IMR-90 (cell line): ENCODE measurements around the gene DDX27. TPM values are rescaled to one million over a fixed set of nuclear protein-coding genes. Genes with fewer than 3 reads are reported as not detected.
A peak's percentile ranks its signal among the peaks of the same experiment; 100 is the strongest.

Experiments
- ATAC-seq: fragments of 200-7000 bp; cut with Tn5 transposase; 2 replicates; pipeline ENCODE4 v1.9.1; 2020; ENCODE audit warnings: low read depth, mild to moderate bottlenecking, moderate library complexity
- BruUV-seq: library from RNA; stranded (reverse); fragments of 400-500 nt; replicated peaks from 2 replicates; lab custom pipeline; 2021; lab: Mats Ljungman, UMichigan
- CTCF ChIA-PET: fragments of 300-600 bp; formaldehyde crosslinking; extraction: SDS; loops from one replicate; lab custom pipeline; 2021; ENCODE audit warnings: antibody characterized with exemption; lab: Yijun Ruan, JAX
- POLR2A ChIA-PET: fragments of 300-600 bp; sonication (Branson Sonifier 250); formaldehyde crosslinking; loops from one replicate; lab custom pipeline; 2022; ENCODE audit warnings: antibody characterized with exemption; ENCODE audit not compliant: unreplicated experiment; lab: Charles Lee
- DNase-seq: peaks from one replicate; pipeline ENCODE4 v3.0.0; 2013
- H2AFZ ChIP-seq: replicated peaks from 2 replicates; pipeline ENCODE3; 2013; ENCODE audit warnings: low read length, mild to moderate bottlenecking; ENCODE audit not compliant: poor library complexity
- H2AK5ac ChIP-seq: 2 replicates; pipeline ENCODE4 v1.6.1; 2013; ENCODE audit warnings: low read depth, low read length, inconsistent platforms
- H2AK9ac ChIP-seq: replicated peaks from 2 replicates; pipeline ENCODE3; 2013; ENCODE audit warnings: mild to moderate bottlenecking, low read depth, low read length, moderate library complexity; ENCODE audit not compliant: poor library complexity
- H2BK120ac ChIP-seq: 2 replicates; pipeline ENCODE4 v1.6.1; 2013; ENCODE audit warnings: low read depth, low read length, inconsistent platforms
- H2BK15ac ChIP-seq: 3 replicates; pipeline ENCODE4 v1.6.1; 2013; ENCODE audit warnings: low read depth, low read length, inconsistent platforms
- H2BK20ac ChIP-seq: 2 replicates; pipeline ENCODE4 v1.6.1; 2013; ENCODE audit warnings: low read depth, mild to moderate bottlenecking, inconsistent platforms, low read length, moderate library complexity
- H2BK5ac ChIP-seq: 2 replicates; pipeline ENCODE4 v1.6.1; 2013; ENCODE audit warnings: mild to moderate bottlenecking, low read depth, low read length, inconsistent platforms; ENCODE audit not compliant: poor library complexity, severe bottlenecking
- H3K14ac ChIP-seq: replicated peaks from 2 replicates; pipeline ENCODE4 v1.6.1; 2013; ENCODE audit warnings: low read depth, low read length, inconsistent platforms
- H3K18ac ChIP-seq: 2 replicates; pipeline ENCODE4 v1.6.1; 2013; ENCODE audit warnings: low read depth, low read length, control low read depth
- H3K23ac ChIP-seq: 2 replicates; pipeline ENCODE4 v1.6.1; 2013; ENCODE audit warnings: low read depth, low read length, inconsistent platforms
- H3K27ac ChIP-seq: 2 replicates; pipeline ENCODE4 v1.5.1; 2013; ENCODE audit warnings: mild to moderate bottlenecking, control low read depth, low read length; ENCODE audit not compliant: insufficient read depth
- H3K27me3 ChIP-seq: 2 replicates; pipeline ENCODE4 v1.6.1; 2013; ENCODE audit warnings: low read length; ENCODE audit not compliant: control insufficient read depth, insufficient read depth
- H3K36me3 ChIP-seq: 2 replicates; pipeline ENCODE4 v1.6.1; 2013; ENCODE audit warnings: low read length, mixed read lengths; ENCODE audit not compliant: control insufficient read depth, insufficient read depth
- H3K4ac ChIP-seq: 2 replicates; pipeline ENCODE4 v1.6.1; 2013; ENCODE audit warnings: low read depth, low read length, inconsistent platforms
- H3K4me1 ChIP-seq: 2 replicates; pipeline ENCODE4 v1.6.1; 2013; ENCODE audit warnings: low read length, mixed read lengths; ENCODE audit not compliant: control insufficient read depth, insufficient read depth
- H3K4me2 ChIP-seq: 2 replicates; pipeline ENCODE4 v1.6.1; 2013; ENCODE audit warnings: low read depth, mild to moderate bottlenecking, control low read depth, low read length, moderate library complexity
- H3K4me3 ChIP-seq: 2 replicates; pipeline ENCODE4 v1.5.1; 2013; ENCODE audit warnings: low read depth, mild to moderate bottlenecking, control low read depth, low read length, moderate library complexity; ENCODE audit not compliant: insufficient read depth
- H3K56ac ChIP-seq: 2 replicates; pipeline ENCODE4 v1.6.1; 2013; ENCODE audit warnings: low read length, inconsistent platforms; ENCODE audit not compliant: insufficient read depth; ENCODE audit errors: extremely low read depth
- H3K79me1 ChIP-seq, 2 experiments: 2 replicates each; pipeline ENCODE4 v1.6.1; 2013; ENCODE audit warnings: low read length in 2 of 2, inconsistent platforms in 1 of 2, low read depth in 1 of 2
- H3K9ac ChIP-seq: 2 replicates; pipeline ENCODE4 v1.6.1; 2013; ENCODE audit warnings: low read depth, low read length, control low read depth
- H3K9me1 ChIP-seq: 2 replicates; pipeline ENCODE4 v1.6.1; 2013; ENCODE audit warnings: low read length, inconsistent platforms; ENCODE audit not compliant: insufficient read depth
- H3K9me3 ChIP-seq: 2 replicates; pipeline ENCODE4 v1.6.1; 2013; ENCODE audit warnings: low read length; ENCODE audit not compliant: control insufficient read depth, insufficient read depth
- H4K20me1 ChIP-seq: 2 replicates; pipeline ENCODE4 v1.6.1; 2013; ENCODE audit warnings: low read length, inconsistent platforms; ENCODE audit not compliant: insufficient read depth
- H4K5ac ChIP-seq: 2 replicates; pipeline ENCODE4 v1.6.1; 2013; ENCODE audit warnings: mild to moderate bottlenecking, low read depth, low read length, control low read depth
- H4K8ac ChIP-seq, 2 experiments: 2 replicates each; pipeline ENCODE4 v1.6.1; 2013; ENCODE audit warnings: low read depth in 2 of 2, low read length in 2 of 2, control low read depth in 1 of 2, inconsistent platforms in 1 of 2
- H4K91ac ChIP-seq: 2 replicates; pipeline ENCODE4 v1.6.1; 2013; ENCODE audit warnings: low read depth, low read length, inconsistent platforms; ENCODE audit not compliant: insufficient read depth
- BHLHE40 ChIP-seq: fragments of 150-350 bp; IDR thresholded peaks from 2 replicates; pipeline ENCODE4 v1.6.1; 2016; ENCODE audit warnings: mild to moderate bottlenecking, low read depth, low read length
- CTCF ChIP-seq: conservative IDR thresholded peaks from 2 replicates; pipeline ENCODE4 v1.5.1; 2012; ENCODE audit warnings: mild to moderate bottlenecking, low read depth, low read length, improper control_type of control experiment
- MXI1 ChIP-seq: IDR thresholded peaks from 2 replicates; pipeline ENCODE4 v1.6.1; 2012; ENCODE audit warnings: low read depth, mild to moderate bottlenecking, low read length, moderate library complexity, borderline replicate concordance
- RAD21 ChIP-seq: IDR thresholded peaks from 2 replicates; pipeline ENCODE4 v1.6.1; 2012; ENCODE audit warnings: low read length, improper control_type of control experiment
- RCOR1 ChIP-seq: IDR thresholded peaks from 2 replicates; pipeline ENCODE4 v1.6.1; 2012; ENCODE audit warnings: mild to moderate bottlenecking, low read length, improper control_type of control experiment; ENCODE audit not compliant: insufficient replicate concordance
- SMC3 ChIP-seq: fragments of 150-350 bp; IDR thresholded peaks from 2 replicates; pipeline ENCODE4 v1.6.1; 2016; ENCODE audit warnings: low read depth, mild to moderate bottlenecking, antibody characterized with exemption, low read length, moderate library complexity
- WGBS, 2 experiments: methylation state at CpG; one replicate each; pipeline versions ENCODE4 v1.1.5 to v1.1.7; 2013; ENCODE audit warnings: missing lambda C conversion rate in 2 of 2; ENCODE audit not compliant: insufficient read length in 1 of 2; ENCODE audit errors: extremely low coverage in 2 of 2; 5-methylcytosine and 5-hydroxymethylcytosine counted together
- dilution Hi-C: fragments of 300-500 bp; cut with HindIII; formaldehyde crosslinking; loops from one replicate; pipeline ENCODE4 v1.14.3; 2018; ENCODE audit warnings: low sequenced_read_pairs; ENCODE audit not compliant: unreplicated experiment
- in situ Hi-C: fragments of 300-500 bp; cut with MboI; formaldehyde crosslinking; loops from 3 replicates; pipeline ENCODE4 v1.14.3; 2019; ENCODE audit warnings: low sequenced_read_pairs, inconsistent platforms, mixed read lengths
- intact Hi-C: fragments of 100-400 bp; cut with micrococcal nuclease; formaldehyde crosslinking; loops from 2 replicates; pipeline ENCODE4 v1.10.0; 2022
- polyA plus RNA-seq, 3 experiments: library from polyadenylated mRNA; depleted of rRNA; stranded (reverse); fragments of >200 nt; gene quantifications; 2 replicates each; pipeline ENCODE4 v1.2.3, GENCODE V29; 2012; ENCODE audit warnings: low replicate concordance in 1 of 3
- total RNA-seq: library from RNA; depleted of rRNA; stranded (reverse); fragments of >200 nt; gene quantifications from 2 replicates; pipeline ENCODE4 v1.2.3, GENCODE V29; 2012

The DDX27 gene
- total and polyA plus RNA-seq, 2 of the 4 experiments (the other 2 are of a cell fraction): 33.2 to 36.7 TPM

- peak overlapping the region in 1 of 2 experiments; percentile 65; a peak in 1 of 4 replicates for H4K8ac ChIP-seq
- no peak overlapping the region for H2BK15ac ChIP-seq
- no peaks in the 10 kb centered on the region for H3K27me3 ChIP-seq
- H2BK20ac ChIP-seq: no peak overlapping the region
- H3K9ac ChIP-seq: no peak overlapping the region
- H4K20me1 ChIP-seq: no peaks in the 10 kb centered on the region
- CTCF ChIA-PET: interaction anchor here (0.6 to 2.2 kb wide), 15 partner anchors 17 to 95 kb away, joined by 3 to 11 read pairs (median 3); no protein-coding TSS in a partner anchor
- WGBS, 2 experiments: no CpG with 5 or more reads among the region's 11 CpGs
- TF ChIP-seq CTCF (peak; percentile 86), RCOR1 (no peak), RAD21 (peak; percentile 77), MXI1 (no peak), BHLHE40 (no peak), SMC3 (peak; percentile 92)
- H3K9me3 ChIP-seq: no peaks in the 10 kb centered on the region
- in situ Hi-C loops: loop anchor here (5.0 kb wide), 1 partner anchor 85 kb away; no protein-coding TSS in a partner anchor
- H3K36me3 ChIP-seq: peaks cover 4% of the 10 kb centered on the region
- no peaks in the 10 kb centered on the region for H3K9me1 ChIP-seq
- no peak overlapping the region for H4K5ac ChIP-seq
- H3K4me2 ChIP-seq: peak overlapping the region; percentile 42; the same call in 1 of the 2 replicates
- H3K4ac ChIP-seq: no peak overlapping the region
- POLR2A ChIA-PET: no interaction called here
- intact Hi-C loops: loop anchor here (1.0 to 5.0 kb wide), 3 partner anchors 30 to 575 kb away; no protein-coding TSS in a partner anchor
- H2AFZ ChIP-seq: peak overlapping the region; percentile 86
- no peak overlapping the region for H2BK5ac ChIP-seq
- H3K14ac ChIP-seq: no peak overlapping the region
- no peak overlapping the region for H3K4me3 ChIP-seq
- no peak overlapping the region for H2AK9ac ChIP-seq
- no peak overlapping the region for H2BK120ac ChIP-seq
- peak; percentile 87 for DNase-seq
- no peak overlapping the region for H3K18ac ChIP-seq
- no peak overlapping the region for H3K23ac ChIP-seq
- ATAC-seq: peak; percentile 62
- no peak overlapping the region for H2AK5ac ChIP-seq
- dilution Hi-C loops: no loop called here
- no peak overlapping the region for H3K27ac ChIP-seq
- H3K56ac ChIP-seq: no peak overlapping the region
- H3K79me1 ChIP-seq: peaks cover 8 to 28% of the 10 kb centered on the region in 2 experiments; a peak in 3 of 4 replicates
- peaks cover 4% of the 10 kb centered on the region; the same call in 1 of the 2 replicates for H3K4me1 ChIP-seq
- no TSS peak for BruUV-seq
- H4K91ac ChIP-seq: no peak overlapping the region
Observed at GRCh38 chr20:49216991-49217578, 2.1 kb upstream of the DDX27 start.
